GM19397 (cell line): ENCODE results near the gene CCDC14.
"Not testable (repeated sequence)": the region's sequence is repeated elsewhere in the genome, so short reads cannot be mapped to it uniquely, and the experiment has no call there.

Experiments used
- ATAC-seq: cut with Tn5 transposase; IDR thresholded peaks from one replicate; pipeline ENCODE4 v1.9.1; 2021; ENCODE audit warnings: mild to moderate bottlenecking, moderate library complexity; ENCODE audit not compliant: unreplicated experiment

Gene CCDC14

GRCh38 chr3:123960781-123961507 is at the start of gene CCDC14:
TSS of gene CCDC14 (minus strand) at chr3:123961229. CDS start at chr3:123961173, 56 bp downstream.
- ATAC-seq, result peak; percentile 83

- not testable (repeated sequence) for ATAC-seq
Observed at GRCh38 chr3:124008321-124008720, 47.3 kb upstream of the CCDC14 start.

- no peak for ATAC-seq
Observed at GRCh38 chr3:124007186-124007585, 46.2 kb upstream of the CCDC14 start.

DNA sequence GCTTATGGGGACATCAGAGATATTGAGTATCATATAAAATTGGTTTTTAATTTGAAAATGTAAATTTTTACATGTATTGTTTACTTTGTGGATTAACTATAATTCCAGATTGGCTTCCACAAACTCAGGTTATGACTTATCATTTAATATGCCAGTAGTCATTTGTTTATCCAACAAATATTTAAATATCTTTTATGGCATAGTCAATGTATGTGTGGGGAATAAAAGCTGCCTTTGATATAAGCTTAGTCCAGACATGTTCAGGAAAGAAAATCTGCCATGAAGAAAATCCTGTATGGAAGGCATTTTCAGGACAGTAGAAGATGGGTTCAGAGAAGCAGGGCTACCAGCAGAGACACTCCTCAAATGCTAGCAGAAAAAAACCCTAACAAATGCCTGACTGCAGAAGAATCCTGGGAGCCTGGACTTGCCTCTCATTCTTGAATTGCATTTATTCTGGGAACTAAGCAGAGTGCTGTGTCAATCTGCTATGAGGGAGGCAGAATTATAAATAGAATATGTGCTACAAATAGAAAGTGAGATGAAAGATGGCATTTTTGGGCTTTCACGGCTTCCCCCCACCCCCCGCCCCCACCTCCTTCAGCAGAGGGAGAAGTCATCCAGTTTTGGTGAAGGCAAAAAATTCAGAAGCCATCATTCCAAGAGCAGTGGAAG is 41.5 kb upstream of the CCDC14 start:
- not testable (repeated sequence) for ATAC-seq

GRCh38 chr3:124001366-124001765 is 40.3 kb upstream of the CCDC14 start:
- ATAC-seq, result not testable (repeated sequence)

DNA sequence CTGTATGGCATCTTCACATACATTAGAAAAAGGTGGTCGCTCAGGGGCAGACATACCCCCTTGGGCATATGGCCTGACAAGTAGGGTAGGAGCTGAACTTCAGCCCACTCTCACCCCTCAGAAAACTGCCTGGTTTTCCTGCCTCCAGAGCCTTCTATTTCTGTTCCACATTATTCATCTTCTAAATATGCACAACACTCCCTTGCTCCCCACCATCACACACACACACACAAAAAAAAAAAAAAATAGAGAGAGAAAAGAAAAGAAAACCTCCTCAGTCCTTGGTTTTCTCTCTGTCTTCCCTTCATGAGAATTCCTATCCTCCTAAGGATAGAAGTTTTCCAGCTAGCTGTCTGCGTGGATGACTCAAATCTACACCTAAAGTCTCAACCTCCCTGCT is 36.5 kb upstream of the CCDC14 start:
- ATAC-seq, result no peak

- ATAC-seq, result no peak
Observed at GRCh38 chr3:123993818-123994217, 32.8 kb upstream of the CCDC14 start.

DNA sequence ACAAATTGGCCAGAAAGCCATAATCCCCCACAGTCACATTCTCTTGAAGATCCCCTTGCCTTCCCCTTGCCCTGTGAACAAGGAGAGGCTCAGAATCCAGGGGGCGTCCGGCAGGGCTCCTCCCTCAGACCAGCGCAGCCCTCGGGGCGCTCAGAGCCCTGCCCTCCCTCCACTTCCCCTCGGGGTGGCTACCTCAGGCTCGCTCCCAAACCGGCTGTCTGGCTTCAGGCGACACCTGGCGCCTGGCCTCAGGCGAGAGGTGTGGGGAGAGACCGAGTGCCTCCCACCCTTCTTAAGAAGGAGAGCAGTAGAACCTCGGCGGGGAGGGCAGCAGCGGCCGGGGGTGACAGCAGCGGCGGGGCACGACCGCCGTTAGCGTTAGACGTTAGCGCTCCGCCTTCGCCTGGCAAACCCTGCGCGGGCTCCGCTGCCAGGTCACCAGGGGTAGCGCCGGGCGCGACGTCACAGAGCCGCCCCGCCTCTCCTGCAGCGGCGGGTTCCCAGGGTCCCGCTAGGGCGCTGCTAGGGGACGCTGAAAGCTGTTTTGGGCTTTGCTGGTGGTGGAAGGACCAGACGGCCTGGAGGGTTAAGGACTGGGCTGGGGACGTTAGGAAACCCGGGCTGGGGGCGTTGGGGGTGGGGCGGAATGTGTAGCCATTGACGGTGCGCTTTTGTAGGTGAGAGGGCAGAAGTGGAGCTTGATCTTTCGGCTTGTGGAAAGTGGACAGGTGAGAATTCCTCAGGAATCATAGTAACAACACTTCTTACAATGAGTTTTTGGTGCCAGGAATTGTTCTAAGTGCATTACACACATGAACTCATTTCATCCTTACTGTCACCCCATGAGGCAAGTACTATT is 30.9 kb upstream of the CCDC14 start, which contains the start of gene ROPN1:
ROPN1 (minus strand) TSS at position 395 of the 859 bp plus-strand sequence. CDS start 11,643 bp downstream, outside the sequence.
- ATAC-seq, result not testable (repeated sequence)

GRCh38 chr3:123986427-123986826 is 25.4 kb upstream of the CCDC14 start:
- no peak for ATAC-seq

DNA sequence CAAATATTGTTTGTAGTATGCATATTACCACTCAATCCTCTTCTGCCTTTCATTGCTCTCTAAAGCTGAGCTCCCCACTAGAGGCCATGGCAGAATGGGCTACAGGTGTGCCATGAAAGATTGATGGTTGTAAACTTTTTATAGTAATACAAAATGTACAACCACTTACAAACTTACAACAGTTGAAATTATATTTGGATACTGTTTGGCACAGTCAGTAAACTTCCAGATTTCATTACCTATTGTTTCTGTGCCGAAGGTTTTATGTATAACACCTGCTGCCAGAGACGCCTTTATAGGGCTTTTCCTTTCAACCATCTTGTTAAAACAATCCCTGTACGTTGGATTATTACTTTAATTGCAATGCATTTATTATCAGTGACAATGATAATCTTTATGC is 23.9 kb upstream of the CCDC14 start:
- no peak for ATAC-seq

DNA sequence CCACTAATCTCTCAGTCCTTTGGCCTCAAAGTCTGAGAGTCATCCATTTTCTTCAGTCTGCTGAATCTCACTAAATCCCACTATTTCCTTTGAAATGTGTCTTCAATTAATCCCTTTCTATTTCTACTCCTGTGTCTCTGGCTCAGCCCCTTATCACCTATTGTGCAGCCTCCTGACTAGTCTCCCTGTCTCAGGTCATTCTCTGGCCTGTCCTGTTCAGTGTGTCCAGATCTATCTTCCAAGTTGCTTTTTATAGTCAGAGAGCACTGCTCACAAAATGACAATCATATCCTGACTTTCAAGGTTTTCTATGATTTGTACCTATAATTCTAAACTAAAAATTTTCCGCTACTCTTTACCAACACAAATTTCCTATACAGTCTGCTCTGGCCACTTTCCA is 23.3 kb upstream of the CCDC14 start:
- ATAC-seq, result no peak

- ATAC-seq, result not testable (repeated sequence)
Observed at GRCh38 chr3:123981317-123981716, 20.3 kb upstream of the CCDC14 start.

- no peak for ATAC-seq
Observed at GRCh38 chr3:123980539-123980938, 19.5 kb upstream of the CCDC14 start.

- not testable (repeated sequence) for ATAC-seq
Observed at GRCh38 chr3:123979525-123980501, 18.8 kb upstream of the CCDC14 start.

DNA sequence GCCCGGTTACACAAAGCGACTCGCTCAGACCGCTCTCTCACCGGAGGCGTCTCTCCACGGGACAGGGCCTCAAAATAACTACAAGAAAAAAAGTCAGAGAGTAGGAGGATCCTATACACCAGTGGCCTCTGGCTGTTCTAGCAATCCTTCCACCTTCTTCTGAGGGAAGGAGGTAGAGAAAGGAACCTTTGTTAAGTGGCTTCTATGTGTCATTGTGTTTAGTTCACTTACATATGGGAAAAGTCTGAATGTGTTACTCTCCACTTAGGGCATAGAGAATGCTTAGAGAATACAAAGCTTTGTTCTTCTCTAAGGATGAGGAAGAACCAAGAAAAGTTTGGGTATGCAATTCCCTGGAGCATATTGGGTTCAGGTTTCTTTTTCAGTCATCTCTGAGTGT is 15.9 kb upstream of the CCDC14 start:
- not testable (repeated sequence) for ATAC-seq

DNA sequence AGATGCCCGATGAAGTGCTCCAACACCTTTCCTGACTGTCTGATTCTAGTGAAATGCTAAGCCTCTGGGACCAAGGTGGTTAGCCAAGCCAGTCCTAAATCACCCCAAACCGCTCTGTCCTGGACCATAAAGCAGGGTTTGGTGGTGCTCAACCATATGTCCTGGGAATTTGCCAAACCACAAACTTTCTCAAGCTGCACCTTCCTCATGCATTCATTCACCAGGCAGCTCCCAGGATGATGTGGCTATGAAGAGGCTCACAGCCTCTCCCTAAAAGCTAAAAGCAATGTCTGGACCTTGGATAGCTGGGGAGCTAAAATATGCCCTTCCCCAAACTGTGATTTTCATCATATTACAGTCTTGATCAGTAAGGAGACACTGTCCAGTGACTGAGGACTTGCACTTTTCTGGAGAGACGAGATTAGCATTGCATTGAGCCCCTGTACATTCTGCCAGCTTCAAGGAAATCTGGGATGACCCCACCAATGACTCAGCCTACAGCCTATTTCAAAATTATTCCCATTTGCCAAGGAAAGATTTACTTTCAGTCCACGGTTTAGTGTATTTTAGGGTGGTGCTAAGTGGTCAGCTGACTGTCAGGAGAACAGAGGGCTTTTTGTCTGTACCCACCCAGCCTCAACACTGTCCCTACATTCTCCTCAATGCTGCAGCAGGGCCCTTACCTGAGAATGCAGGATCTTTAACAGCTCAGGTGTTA is 15.3 kb upstream of the CCDC14 start:
- ATAC-seq, result not testable (repeated sequence)

DNA sequence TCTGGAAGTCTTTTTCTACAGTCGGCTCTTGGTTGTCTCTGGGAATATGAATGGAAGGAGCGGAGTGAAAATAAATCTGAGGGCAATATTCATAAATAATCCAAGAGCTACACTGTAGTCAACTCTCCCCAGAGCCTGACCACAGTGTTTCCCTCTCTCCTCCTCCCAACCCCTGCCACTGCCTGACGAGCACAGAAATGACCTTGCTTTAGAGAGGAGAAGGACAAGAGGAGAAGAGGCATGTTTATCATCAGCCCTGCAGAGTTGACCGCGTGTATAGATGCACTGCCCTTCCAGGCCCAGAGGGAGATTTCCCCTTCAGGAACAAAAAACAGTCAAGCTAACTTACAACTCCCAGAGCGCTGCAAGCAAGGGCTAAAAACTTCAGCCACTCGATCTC is 14.0 kb upstream of the CCDC14 start:
- not testable (repeated sequence) for ATAC-seq

- no peak for ATAC-seq
Observed at GRCh38 chr3:123971406-123971805, 10.4 kb upstream of the CCDC14 start.

- not testable (repeated sequence) for ATAC-seq
Observed at GRCh38 chr3:123967260-123967659, 6.2 kb upstream of the CCDC14 start.
